GM23248 (cell line): ENCODE measurements around the gene UGGT1.

Source experiments
- EZH2 ChIP-seq: fragments of 200-600 bp; sonication (generic); IDR thresholded peaks from 2 replicates; pipeline ENCODE4 v1.6.1; 2018; ENCODE audit warnings: antibody characterized with exemption, mild to moderate bottlenecking; ENCODE audit not compliant: insufficient read depth, poor library complexity, severe bottlenecking
- EZH2phosphoT487 ChIP-seq: fragments of 200-600 bp; sonication (generic); IDR thresholded peaks from 2 replicates; pipeline ENCODE4 v1.6.1; 2018; ENCODE audit warnings: antibody characterized with exemption, moderate library complexity, mild to moderate bottlenecking, low read depth; ENCODE audit not compliant: insufficient read depth

GRCh38 chr2:128199141-128199540 is 108.1 kb downstream of the UGGT1 start:
- TF ChIP-seq EZH2 (no peak), EZH2phosphoT487 (no peak)
